ENCODE results near the gene RHOT2. TPM values are rescaled to one million over a fixed set of nuclear protein-coding genes. Genes with fewer than 3 reads are reported as not detected.
A peak's percentile ranks its signal among the peaks of the same experiment; 100 is the strongest.

Gene RHOT2
- total RNA-seq, 1 donor from 2014 or later, result 121 TPM

GRCh38 chr16:678858-679813 lies 11.2 kb downstream of the RHOT2 start:
- H3K4me3 Mint-ChIP-seq (ENCODE audit: unreplicated experiment), result peak overlapping the region; percentile 84
- H3K27ac Mint-ChIP-seq (ENCODE audit: unreplicated experiment), result no peak overlapping the region
- H3K4me1 Mint-ChIP-seq (ENCODE audit: unreplicated experiment), result peaks cover 6% of the 10 kb centered on the region
- peak; percentile 57 for DNase-seq (ENCODE audit: low spot score)
- peaks cover 20% of the 10 kb centered on the region for H3K27me3 Mint-ChIP-seq (ENCODE audit: unreplicated experiment)
- TF ChIP-seq CTCF (IDR thresholded peaks at IDR 0.05; ENCODE audit: unreplicated experiment), result no peak
- H3K9me3 Mint-ChIP-seq (ENCODE audit: unreplicated experiment), result no peaks in the 10 kb centered on the region
- H3K36me3 Mint-ChIP-seq (ENCODE audit: low read depth, unreplicated experiment), result peaks cover 5% of the 10 kb centered on the region

GRCh38 chr16:679814-680624 lies 12.1 kb downstream of the RHOT2 start, which contains the start of gene STUB1:
TSS of gene STUB1 (plus strand) at chr16:680410. CDS start at chr16:680526, 116 bp downstream.
- Mint-ChIP-seq H3K36me3 (ENCODE audit: low read depth, unreplicated experiment) (peaks cover 5% of the 10 kb centered on the region), H3K9me3 (ENCODE audit: unreplicated experiment) (no peaks in the 10 kb centered on the region), H3K27me3 (ENCODE audit: unreplicated experiment) (peaks cover 17% of the 10 kb centered on the region), H3K4me3 (ENCODE audit: unreplicated experiment) (peak within 1 kb of the TSS; percentile 90), H3K27ac (ENCODE audit: unreplicated experiment) (no peak within 1 kb of the TSS), H3K4me1 (ENCODE audit: unreplicated experiment) (peaks cover 6% of the 10 kb centered on the region)
- DNase-seq (ENCODE audit: low spot score), result peak; percentile 94
- TF ChIP-seq CTCF (IDR thresholded peaks at IDR 0.05; ENCODE audit: unreplicated experiment), result no peak

GRCh38 chr16:680625-680945 lies 12.7 kb downstream of the RHOT2 start:
- H3K4me1 Mint-ChIP-seq (ENCODE audit: unreplicated experiment), result peaks cover 6% of the 10 kb centered on the region
- no peak overlapping the region for H3K27ac Mint-ChIP-seq (ENCODE audit: unreplicated experiment)
- TF ChIP-seq CTCF (IDR thresholded peaks at IDR 0.05; ENCODE audit: unreplicated experiment), result no peak
- peak overlapping the region; percentile 85 for H3K4me3 Mint-ChIP-seq (ENCODE audit: unreplicated experiment)
- no peak for DNase-seq (ENCODE audit: low spot score)
- peaks cover 16% of the 10 kb centered on the region for H3K27me3 Mint-ChIP-seq (ENCODE audit: unreplicated experiment)
- H3K9me3 Mint-ChIP-seq (ENCODE audit: unreplicated experiment), result no peaks in the 10 kb centered on the region
- H3K36me3 Mint-ChIP-seq (ENCODE audit: low read depth, unreplicated experiment), result peaks cover 5% of the 10 kb centered on the region

- Mint-ChIP-seq H3K27ac (ENCODE audit: unreplicated experiment) (no peak overlapping the region), H3K36me3 (ENCODE audit: low read depth, unreplicated experiment) (peaks cover 5% of the 10 kb centered on the region), H3K27me3 (ENCODE audit: unreplicated experiment) (peaks cover 18% of the 10 kb centered on the region), H3K9me3 (ENCODE audit: unreplicated experiment) (no peaks in the 10 kb centered on the region), H3K4me1 (ENCODE audit: unreplicated experiment) (peaks cover 6% of the 10 kb centered on the region), H3K4me3 (ENCODE audit: unreplicated experiment) (peak overlapping the region; percentile 85)
- no peak for TF ChIP-seq CTCF (IDR thresholded peaks at IDR 0.05; ENCODE audit: unreplicated experiment)
- no peak for DNase-seq (ENCODE audit: low spot score)
These were observed 13.2 kb downstream of the RHOT2 start for GRCh38 chr16:680967-681745.

All from endothelial cell (in vitro differentiated cells).